ENCODE measurements around the gene DIAPH3.

The DIAPH3 gene

GRCh38 chr13:59665732-59666131 is 498.0 kb downstream of the DIAPH3 start:
- DNase-seq (ENCODE audit: low read depth) = no peak

- DNase-seq (ENCODE audit: low read depth) = no peak
These were observed 498.5 kb downstream of the DIAPH3 start for GRCh38 chr13:59665184-59665583.

GRCh38 chr13:59664586-59664985 is 499.1 kb downstream of the DIAPH3 start:
- no peak for DNase-seq (ENCODE audit: low read depth)

- DNase-seq (ENCODE audit: low read depth) = no peak
These were observed 500.0 kb downstream of the DIAPH3 start for GRCh38 chr13:59663707-59664106.

GRCh38 chr13:59660582-59660981 is 503.1 kb downstream of the DIAPH3 start:
- no peak for DNase-seq (ENCODE audit: low read depth)

- no peak for DNase-seq (ENCODE audit: low read depth)
These were observed 503.7 kb downstream of the DIAPH3 start for GRCh38 chr13:59659981-59660380.

GRCh38 chr13:59658738-59659330 is 504.9 kb downstream of the DIAPH3 start:
- no peak for DNase-seq (ENCODE audit: low read depth)

- DNase-seq (ENCODE audit: low read depth) = no peak
These were observed 505.5 kb downstream of the DIAPH3 start for GRCh38 chr13:59658027-59658737.

GRCh38 chr13:59653916-59654315 is 509.8 kb downstream of the DIAPH3 start:
- DNase-seq (ENCODE audit: low read depth) = no peak

- DNase-seq (ENCODE audit: low read depth) = no peak
These were observed 512.2 kb downstream of the DIAPH3 start for GRCh38 chr13:59651479-59651878.

GRCh38 chr13:59643906-59644626 is 519.7 kb downstream of the DIAPH3 start:
- no peak for DNase-seq (ENCODE audit: low read depth)

GRCh38 chr13:59643364-59643841 is 520.3 kb downstream of the DIAPH3 start:
- no peak for DNase-seq (ENCODE audit: low read depth)

GRCh38 chr13:59641817-59642216 is 521.9 kb downstream of the DIAPH3 start:
- no peak for DNase-seq (ENCODE audit: low read depth)

GRCh38 chr13:59641261-59641660 is 522.5 kb downstream of the DIAPH3 start:
- no peak for DNase-seq (ENCODE audit: low read depth)

GRCh38 chr13:59638404-59638803 is 525.3 kb downstream of the DIAPH3 start:
- DNase-seq (ENCODE audit: low read depth) = no peak

GRCh38 chr13:59635589-59635988 is 528.1 kb downstream of the DIAPH3 start:
- no peak for DNase-seq (ENCODE audit: low read depth)

GRCh38 chr13:59633290-59633689 is 530.4 kb downstream of the DIAPH3 start:
- DNase-seq (ENCODE audit: low read depth) = no peak

- no peak for DNase-seq (ENCODE audit: low read depth)
These were observed 532.5 kb downstream of the DIAPH3 start for GRCh38 chr13:59631271-59631670.

GRCh38 chr13:59625111-59625510 is 538.6 kb downstream of the DIAPH3 start:
- no peak for DNase-seq (ENCODE audit: low read depth)

GRCh38 chr13:59623206-59623915 is 540.4 kb downstream of the DIAPH3 start:
- no peak for DNase-seq (ENCODE audit: low read depth)

- no peak for DNase-seq (ENCODE audit: low read depth)
These were observed 542.0 kb downstream of the DIAPH3 start for GRCh38 chr13:59621773-59622172.
